Activated B cell treated with CpG ODN at 0.5 μM for 24 hours (primary cell): ENCODE data around the gene SLIT3. TPM values are rescaled to one million over a fixed set of nuclear protein-coding genes. Genes with fewer than 3 reads are reported as not detected.

Source experiments
- ATAC-seq: fragments of 200-7000 bp; cut with Tn5 transposase; one replicate; pipeline ENCODE4 v1.10.0; 2021; ENCODE audit warnings: low read depth, mild to moderate bottlenecking, moderate library complexity
- CTCF ChIA-PET: fragments of 350-600 bp; sonication (Branson Sonifier 250); formaldehyde crosslinking; loops from one replicate; lab custom pipeline; 2021; ENCODE audit warnings: antibody characterized with exemption; lab: Charles Lee
- POLR2A ChIA-PET: fragments of 350-600 bp; sonication (Branson Sonifier 250); formaldehyde crosslinking; loops from one replicate; lab custom pipeline; 2021; ENCODE audit warnings: antibody characterized with exemption; lab: Charles Lee
- DNase-seq: peaks from one replicate; pipeline ENCODE4 v3.0.0; 2022
- H3K27ac Mint-ChIP-seq: one replicate; pipeline ENCODE4 v1.8.0; 2020; ENCODE audit warnings: mixed read lengths
- H3K27me3 Mint-ChIP-seq: one replicate; pipeline ENCODE4 v1.8.0; 2021; ENCODE audit warnings: mixed read lengths
- H3K36me3 Mint-ChIP-seq: one replicate; pipeline ENCODE4 v1.8.0; 2021; ENCODE audit warnings: low read depth, mixed read lengths
- H3K4me1 Mint-ChIP-seq: one replicate; pipeline ENCODE4 v1.8.0; 2021; ENCODE audit warnings: mixed read lengths
- H3K4me3 Mint-ChIP-seq: one replicate; pipeline ENCODE4 v1.8.0; 2020; ENCODE audit warnings: mild to moderate bottlenecking, mixed read lengths
- H3K9me3 Mint-ChIP-seq: one replicate; pipeline ENCODE4 v1.8.0; 2020; ENCODE audit warnings: mixed read lengths
- intact Hi-C: fragments of 100-400 bp; cut with micrococcal nuclease; formaldehyde crosslinking; loops from one replicate; pipeline ENCODE4 v1.15.1; 2024
- total RNA-seq: library from RNA; stranded (reverse); gene quantifications from 2 replicates; pipeline ENCODE4 v1.2.3, GENCODE V29; 2022
- TF ChIP-seq, protein P1 (sequence below): fragments of 200-600 bp; IDR thresholded peaks from one replicate; pipeline ENCODE4 v1.8.0; 2022; ENCODE audit warnings: antibody characterized with exemption, mild to moderate bottlenecking

Gene SLIT3
- total RNA-seq, 1 donor from 2014 or later = not detected

DNA sequence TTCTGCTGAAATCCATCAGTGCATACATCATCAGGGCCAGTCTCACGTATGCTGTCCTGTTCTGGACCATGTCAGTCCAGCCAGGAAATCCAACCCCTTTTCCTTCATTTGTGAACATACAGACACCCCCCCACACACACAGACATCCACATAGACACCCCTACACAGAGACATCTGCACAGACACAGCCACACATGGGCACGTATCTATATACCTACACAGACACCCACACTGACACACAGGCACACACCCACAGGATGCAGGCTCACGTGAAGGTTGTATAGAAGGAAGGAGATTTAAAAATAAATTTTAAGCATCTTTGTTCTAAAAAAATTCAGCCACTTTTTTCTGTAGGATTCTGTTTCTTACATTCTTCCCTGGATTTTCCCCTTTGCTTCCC, 325.6 kb downstream of the SLIT3 start:
- TF ChIP-seq, protein P1, sequence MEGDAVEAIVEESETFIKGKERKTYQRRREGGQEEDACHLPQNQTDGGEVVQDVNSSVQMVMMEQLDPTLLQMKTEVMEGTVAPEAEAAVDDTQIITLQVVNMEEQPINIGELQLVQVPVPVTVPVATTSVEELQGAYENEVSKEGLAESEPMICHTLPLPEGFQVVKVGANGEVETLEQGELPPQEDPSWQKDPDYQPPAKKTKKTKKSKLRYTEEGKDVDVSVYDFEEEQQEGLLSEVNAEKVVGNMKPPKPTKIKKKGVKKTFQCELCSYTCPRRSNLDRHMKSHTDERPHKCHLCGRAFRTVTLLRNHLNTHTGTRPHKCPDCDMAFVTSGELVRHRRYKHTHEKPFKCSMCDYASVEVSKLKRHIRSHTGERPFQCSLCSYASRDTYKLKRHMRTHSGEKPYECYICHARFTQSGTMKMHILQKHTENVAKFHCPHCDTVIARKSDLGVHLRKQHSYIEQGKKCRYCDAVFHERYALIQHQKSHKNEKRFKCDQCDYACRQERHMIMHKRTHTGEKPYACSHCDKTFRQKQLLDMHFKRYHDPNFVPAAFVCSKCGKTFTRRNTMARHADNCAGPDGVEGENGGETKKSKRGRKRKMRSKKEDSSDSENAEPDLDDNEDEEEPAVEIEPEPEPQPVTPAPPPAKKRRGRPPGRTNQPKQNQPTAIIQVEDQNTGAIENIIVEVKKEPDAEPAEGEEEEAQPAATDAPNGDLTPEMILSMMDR = no peak
- POLR2A ChIA-PET = no interaction called here
- Mint-ChIP-seq H3K4me1 (no peaks in the 10 kb centered on the region), H3K9me3 (no peaks in the 10 kb centered on the region), H3K36me3 (no peaks in the 10 kb centered on the region), H3K27me3 (peaks cover 26% of the 10 kb centered on the region), H3K27ac (no peak overlapping the region), H3K4me3 (no peak overlapping the region)
- intact Hi-C loops = no loop called here
- CTCF ChIA-PET = no interaction called here
- DNase-seq = no peak
- no peak for ATAC-seq

DNA sequence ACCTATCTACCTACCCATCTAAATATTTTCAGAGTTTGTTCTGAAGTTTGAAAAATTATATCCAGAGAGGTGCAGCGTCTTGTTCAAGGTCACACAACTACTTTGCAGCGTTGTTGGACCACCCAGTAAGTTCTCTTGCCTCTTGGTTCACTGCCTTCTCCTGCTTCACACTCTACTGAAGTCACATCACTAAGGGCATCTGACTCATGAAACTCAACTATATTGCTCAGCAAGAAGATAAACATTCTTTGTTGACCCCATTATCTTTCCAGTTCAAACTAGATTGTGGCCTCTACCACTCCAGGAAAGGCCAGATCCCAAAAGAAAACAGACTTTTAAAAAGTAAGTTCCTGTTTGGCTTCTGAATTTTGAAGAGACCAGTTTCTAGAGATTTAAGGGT, 326.9 kb downstream of the SLIT3 start:
- TF ChIP-seq, protein P1 = no peak
- no peaks in the 10 kb centered on the region for H3K36me3 Mint-ChIP-seq
- no peak for ATAC-seq
- POLR2A ChIA-PET = no interaction called here
- no peaks in the 10 kb centered on the region for H3K9me3 Mint-ChIP-seq
- H3K27me3 Mint-ChIP-seq = peaks cover 26% of the 10 kb centered on the region
- CTCF ChIA-PET = interaction anchor here (1.5 kb wide), 1 partner anchor 14 kb away, joined by 4 read pairs; no protein-coding TSS in a partner anchor
- DNase-seq = no peak
- H3K4me1 Mint-ChIP-seq = no peaks in the 10 kb centered on the region
- no peak overlapping the region for H3K27ac Mint-ChIP-seq
- intact Hi-C loops = no loop called here
- no peak overlapping the region for H3K4me3 Mint-ChIP-seq

DNA sequence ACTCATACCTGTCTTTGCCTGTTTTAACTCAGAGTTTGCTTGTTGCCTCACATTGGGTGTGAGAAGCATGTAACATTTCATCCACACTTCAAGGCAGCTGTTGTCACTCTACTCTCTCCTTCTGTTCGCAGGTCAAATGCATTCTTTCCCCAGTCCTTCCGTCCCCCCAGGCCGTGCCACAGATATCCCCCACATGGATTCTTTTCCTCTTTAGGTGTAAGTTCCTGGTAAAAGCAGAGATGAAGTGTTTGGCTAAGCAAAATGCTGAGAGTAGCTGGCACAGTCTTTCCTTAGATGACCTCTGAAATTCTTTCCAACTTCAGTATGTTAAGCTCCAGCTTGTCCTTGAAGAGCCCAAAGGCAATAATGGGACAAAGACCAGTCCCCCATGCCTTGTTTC, 328.2 kb downstream of the SLIT3 start:
- no peaks in the 10 kb centered on the region for H3K4me1 Mint-ChIP-seq
- intact Hi-C loops = no loop called here
- H3K27me3 Mint-ChIP-seq = peaks cover 26% of the 10 kb centered on the region
- no peak overlapping the region for H3K4me3 Mint-ChIP-seq
- no peak for DNase-seq
- CTCF ChIA-PET = interaction anchor here (1.5 kb wide), 1 partner anchor 15 kb away, joined by 4 read pairs; no protein-coding TSS in a partner anchor
- H3K36me3 Mint-ChIP-seq = no peaks in the 10 kb centered on the region
- H3K27ac Mint-ChIP-seq = no peak overlapping the region
- no peaks in the 10 kb centered on the region for H3K9me3 Mint-ChIP-seq
- ATAC-seq = no peak
- TF ChIP-seq, protein P1 = no peak
- POLR2A ChIA-PET = no interaction called here

DNA sequence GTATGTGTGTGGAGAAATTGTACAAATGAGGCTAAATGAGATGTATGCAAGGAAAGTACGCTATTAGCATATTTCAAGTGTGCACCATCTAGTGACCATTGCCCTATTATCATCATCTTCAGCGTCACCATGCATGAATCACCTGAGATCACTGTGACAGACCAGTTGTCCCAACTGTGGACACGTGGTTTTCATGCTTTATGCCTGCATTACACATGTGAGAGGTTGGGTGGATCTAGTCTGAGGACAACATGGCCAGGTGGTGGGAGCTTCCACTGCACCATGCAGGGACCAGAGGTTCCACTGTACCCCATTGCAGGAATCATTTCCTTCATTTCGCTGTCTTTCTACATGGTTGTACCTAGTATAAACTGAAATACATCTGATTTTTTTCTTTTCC, 329.8 kb downstream of the SLIT3 start:
- Mint-ChIP-seq H3K4me3 (no peak overlapping the region), H3K27me3 (peaks cover 27% of the 10 kb centered on the region), H3K27ac (no peak overlapping the region), H3K36me3 (no peaks in the 10 kb centered on the region), H3K4me1 (no peaks in the 10 kb centered on the region), H3K9me3 (no peaks in the 10 kb centered on the region)
- intact Hi-C loops = no loop called here
- POLR2A ChIA-PET = interaction anchor here (0.6 kb wide), 1 partner anchor 16 kb away, joined by 3 read pairs; no protein-coding TSS in a partner anchor
- ATAC-seq (no peak), DNase-seq (no peak)
- TF ChIP-seq, protein P1 = no peak
- CTCF ChIA-PET = no interaction called here

DNA sequence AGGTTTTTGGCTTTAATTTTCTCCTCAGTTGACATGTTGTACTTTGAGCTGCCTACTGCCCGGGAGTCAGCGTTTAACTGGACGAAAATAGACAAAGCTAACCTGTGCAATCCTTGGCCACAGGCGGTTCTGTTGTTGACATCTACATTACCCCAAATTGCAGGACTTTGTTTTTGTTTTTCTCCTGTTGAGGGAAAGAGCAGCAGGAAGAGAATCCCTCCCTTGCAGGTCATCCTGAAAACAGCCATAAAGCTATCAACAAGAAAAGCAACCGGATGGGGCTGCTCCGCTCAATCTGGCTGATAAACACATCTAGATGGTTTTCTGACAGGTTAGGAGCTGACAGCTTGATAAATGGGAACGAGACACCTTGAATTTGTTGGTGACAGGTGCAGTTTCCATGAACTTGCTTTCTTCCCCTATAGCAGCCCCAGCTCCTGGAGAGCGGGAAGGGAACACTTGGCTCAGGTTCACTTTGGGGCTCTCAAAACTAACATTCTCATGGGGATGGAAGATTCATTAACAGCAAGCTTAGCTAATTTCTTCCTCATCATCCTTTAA, 331.5 kb downstream of the SLIT3 start:
- Mint-ChIP-seq H3K36me3 (no peaks in the 10 kb centered on the region), H3K9me3 (no peaks in the 10 kb centered on the region), H3K4me1 (no peaks in the 10 kb centered on the region), H3K27me3 (peaks cover 17% of the 10 kb centered on the region), H3K27ac (no peak overlapping the region), H3K4me3 (no peak overlapping the region)
- ChIA-PET CTCF (no interaction called here), POLR2A (no interaction called here)
- TF ChIP-seq, protein P1 = no peak
- ATAC-seq (no peak), DNase-seq (no peak)
- intact Hi-C loops = no loop called here
